ENCODE measurements around the gene COMMD1. TPM values are rescaled to one million over a fixed set of nuclear protein-coding genes. Genes with fewer than 3 reads are reported as not detected.
"Not testable (repeated sequence)": the region's sequence is repeated elsewhere in the genome, so short reads cannot be mapped to it uniquely, and the experiment has no call there.

Gene COMMD1
- total RNA-seq, 2 experiments from 2014 or later, result 21.5 to 23.9 TPM

DNA sequence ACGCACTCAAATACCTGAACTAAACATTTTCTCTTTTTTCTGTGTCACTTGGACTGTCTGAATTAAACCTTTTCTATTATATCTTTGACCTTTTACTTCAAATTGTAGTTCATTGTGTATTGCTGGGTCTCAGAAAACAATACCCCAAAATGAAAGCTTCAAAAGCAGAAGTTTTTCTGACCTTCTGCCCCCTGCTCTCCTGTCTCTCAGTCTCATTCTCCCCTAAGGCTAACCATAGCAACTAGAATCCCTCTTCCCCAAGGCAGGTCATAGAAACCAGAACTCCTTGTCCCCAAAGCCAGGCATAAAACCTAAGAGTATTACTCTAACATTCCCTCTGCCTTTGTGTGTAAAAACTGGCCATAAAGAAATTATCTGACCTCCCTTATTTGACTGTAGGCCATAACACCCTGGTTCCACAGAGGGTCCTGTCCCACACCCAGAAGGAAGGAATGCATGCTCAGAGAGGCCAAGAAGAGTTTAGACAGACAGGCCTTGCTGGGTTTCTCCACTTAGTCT is 197.0 kb downstream of the COMMD1 start:
- peaks cover 4% of the 10 kb centered on the region for H3K4me1 Mint-ChIP-seq
- H3K4me3 Mint-ChIP-seq, result no peak overlapping the region
- peaks cover 3% of the 10 kb centered on the region for H3K36me3 Mint-ChIP-seq
- no peak for ATAC-seq (ENCODE audit: low read depth)
- no peak overlapping the region for H3K27ac Mint-ChIP-seq
- no peak for DNase-seq
- H3K9me3 Mint-ChIP-seq, result no peaks in the 10 kb centered on the region
- POLR2A ChIA-PET, result no interaction called here
- no peaks in the 10 kb centered on the region for H3K27me3 Mint-ChIP-seq

DNA sequence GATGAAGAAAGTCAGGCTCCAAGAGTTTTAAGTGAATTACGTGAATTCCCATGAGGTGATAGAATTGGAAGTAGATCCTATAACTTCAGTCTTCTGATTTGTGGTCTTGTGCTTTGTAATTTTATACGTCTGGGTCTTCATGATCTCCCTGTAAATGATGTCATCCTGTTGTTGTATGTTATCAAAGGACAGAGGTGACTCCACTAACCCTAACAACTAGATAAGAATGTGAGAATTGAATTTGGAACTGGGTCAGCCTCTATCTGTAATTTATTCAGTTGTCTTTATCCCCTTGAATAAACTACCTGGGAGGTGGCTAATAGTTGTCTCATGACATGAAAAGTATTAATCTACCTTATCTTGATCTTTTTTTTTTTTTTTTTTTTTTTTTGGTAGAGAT is 204.1 kb downstream of the COMMD1 start:
- H3K36me3 Mint-ChIP-seq, result no peaks in the 10 kb centered on the region
- H3K27me3 Mint-ChIP-seq, result no peaks in the 10 kb centered on the region
- DNase-seq (no peak), ATAC-seq (ENCODE audit: low read depth) (no peak)
- POLR2A ChIA-PET, result no interaction called here
- H3K4me1 Mint-ChIP-seq, result no peaks in the 10 kb centered on the region
- H3K9me3 Mint-ChIP-seq, result no peaks in the 10 kb centered on the region
- no peak overlapping the region for H3K4me3 Mint-ChIP-seq
- H3K27ac Mint-ChIP-seq, result no peak overlapping the region

DNA sequence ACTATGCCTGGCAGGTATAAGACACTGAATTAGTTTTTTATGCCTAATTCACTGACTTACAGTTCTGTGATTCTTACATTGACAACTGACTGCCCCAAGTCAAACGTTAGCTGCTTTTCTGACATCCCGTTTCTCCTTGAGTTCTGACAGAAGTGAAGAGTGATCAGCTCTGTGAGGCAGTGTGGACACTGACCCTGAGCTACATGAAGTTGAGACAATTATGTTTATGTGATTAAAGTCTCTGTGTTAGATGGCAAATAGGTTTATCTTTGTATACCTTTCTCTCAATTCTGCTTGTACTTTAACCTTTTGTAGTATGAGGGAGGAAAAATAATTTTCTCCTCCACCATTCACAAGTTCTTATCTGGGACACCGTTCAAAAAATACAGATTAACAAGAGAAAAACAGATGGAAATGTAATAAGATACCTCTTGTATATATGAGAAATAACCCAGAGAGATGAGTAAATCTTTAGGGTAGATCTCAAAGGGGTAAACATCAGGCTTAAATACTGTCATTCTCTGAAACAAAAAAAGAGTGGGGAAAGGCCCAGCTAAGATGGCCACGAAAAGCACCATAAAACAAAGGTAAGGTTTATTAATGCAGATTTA is 205.0 kb downstream of the COMMD1 start:
- no peak overlapping the region for H3K4me3 Mint-ChIP-seq
- peaks cover under 1% of the 10 kb centered on the region for H3K36me3 Mint-ChIP-seq
- POLR2A ChIA-PET, result no interaction called here
- peaks cover 5% of the 10 kb centered on the region for H3K4me1 Mint-ChIP-seq
- no peak overlapping the region for H3K27ac Mint-ChIP-seq
- H3K27me3 Mint-ChIP-seq, result no peaks in the 10 kb centered on the region
- DNase-seq (no peak), ATAC-seq (ENCODE audit: low read depth) (no peak)
- peaks cover under 1% of the 10 kb centered on the region for H3K9me3 Mint-ChIP-seq

DNA sequence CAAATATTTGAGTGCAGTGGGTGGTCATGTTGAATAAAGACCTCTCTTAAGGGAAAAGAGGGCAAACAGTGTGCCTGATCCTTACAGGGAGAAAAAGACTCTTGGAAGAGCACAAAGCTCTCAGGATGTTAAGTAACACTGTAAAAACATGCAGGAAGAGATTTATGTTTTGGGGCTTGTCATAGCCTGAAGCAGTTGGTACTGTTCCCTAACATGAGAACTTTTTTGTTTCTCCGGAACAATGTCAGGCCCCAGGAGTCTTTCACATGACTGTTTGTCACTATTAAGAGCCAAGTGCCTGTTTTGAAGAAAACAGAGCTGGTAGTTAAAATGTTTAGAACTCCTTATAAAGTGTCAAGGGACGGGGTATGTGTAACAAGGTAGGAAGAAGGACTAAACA is 206.7 kb downstream of the COMMD1 start:
- Mint-ChIP-seq H3K4me3 (no peak overlapping the region), H3K27me3 (no peaks in the 10 kb centered on the region), H3K27ac (no peak overlapping the region), H3K36me3 (peaks cover 2% of the 10 kb centered on the region), H3K4me1 (peaks cover 6% of the 10 kb centered on the region), H3K9me3 (peaks cover 1% of the 10 kb centered on the region)
- POLR2A ChIA-PET, result no interaction called here
- no peak for DNase-seq
- ATAC-seq (ENCODE audit: low read depth), result no peak

DNA sequence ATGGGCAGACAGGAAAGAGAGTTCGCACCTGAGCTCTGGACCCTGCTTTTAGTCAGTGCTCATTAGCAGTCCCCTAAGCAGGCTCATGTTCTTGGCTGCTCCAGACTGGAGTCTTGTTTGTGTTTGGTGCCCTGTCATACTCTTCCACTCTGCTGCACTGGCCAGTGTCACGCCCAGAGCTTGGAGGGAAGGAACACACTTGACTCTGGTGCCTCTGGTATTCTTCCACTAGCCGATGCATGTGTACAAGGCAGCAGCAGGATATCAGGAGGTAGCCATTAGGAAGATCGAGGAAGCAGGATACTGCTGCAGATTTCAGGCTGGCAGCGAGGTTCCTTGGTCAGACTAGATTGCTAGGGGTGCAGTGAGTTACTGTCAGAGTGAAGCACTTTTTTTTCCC is 209.1 kb downstream of the COMMD1 start:
- Mint-ChIP-seq H3K9me3 (peaks cover 1% of the 10 kb centered on the region), H3K4me1 (peaks cover 10% of the 10 kb centered on the region), H3K27me3 (no peaks in the 10 kb centered on the region), H3K36me3 (peaks cover 2% of the 10 kb centered on the region), H3K27ac (no peak overlapping the region), H3K4me3 (no peak overlapping the region)
- POLR2A ChIA-PET, result no interaction called here
- DNase-seq (no peak), ATAC-seq (ENCODE audit: low read depth) (no peak)

DNA sequence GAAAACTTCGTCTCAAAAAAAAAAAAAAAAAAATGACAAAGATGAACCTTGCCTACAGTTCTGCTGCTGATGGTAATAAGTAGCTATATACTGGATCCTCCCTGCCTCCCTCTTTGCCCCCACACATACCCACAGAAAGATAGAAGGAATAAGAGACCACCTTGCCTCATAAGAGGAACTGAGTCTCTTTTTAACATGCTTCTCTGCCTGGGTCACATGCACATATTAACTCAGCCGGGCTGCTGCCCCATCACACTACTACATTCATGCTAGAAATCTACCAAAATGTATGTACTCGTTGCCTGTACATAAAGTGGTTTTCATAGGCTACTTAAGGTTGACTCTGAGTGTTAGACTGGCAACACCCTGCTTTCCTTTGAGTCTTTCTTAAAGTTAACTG is 211.5 kb downstream of the COMMD1 start:
- Mint-ChIP-seq H3K36me3 (peaks cover 2% of the 10 kb centered on the region), H3K27ac (no peak overlapping the region), H3K9me3 (peaks cover 1% of the 10 kb centered on the region), H3K4me1 (peaks cover 10% of the 10 kb centered on the region), H3K27me3 (no peaks in the 10 kb centered on the region), H3K4me3 (no peak overlapping the region)
- POLR2A ChIA-PET, result no interaction called here
- DNase-seq, result no peak
- no peak for ATAC-seq (ENCODE audit: low read depth)

DNA sequence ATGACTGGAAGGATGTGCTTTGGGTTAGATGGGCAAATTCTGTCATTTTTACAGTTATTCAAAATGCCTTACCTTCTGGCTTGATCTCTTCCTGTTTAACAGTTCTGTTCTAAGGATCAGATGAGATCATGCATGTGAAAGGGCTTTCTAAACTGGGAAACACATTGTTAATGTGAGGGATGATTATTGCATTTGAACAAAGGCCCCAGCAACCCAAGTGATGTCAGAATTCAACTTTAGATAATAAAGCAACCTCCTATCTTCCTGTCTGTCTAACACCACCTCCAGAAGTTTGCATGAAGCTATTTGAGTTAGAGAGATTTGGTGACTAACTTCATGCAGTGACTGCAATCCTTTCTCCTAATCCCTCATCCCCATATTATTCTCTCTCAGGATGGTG is 212.7 kb downstream of the COMMD1 start:
- no peak overlapping the region for H3K4me3 Mint-ChIP-seq
- peaks cover 2% of the 10 kb centered on the region for H3K36me3 Mint-ChIP-seq
- H3K27ac Mint-ChIP-seq, result no peak overlapping the region
- H3K27me3 Mint-ChIP-seq, result no peaks in the 10 kb centered on the region
- POLR2A ChIA-PET, result no interaction called here
- ATAC-seq (ENCODE audit: low read depth) (no peak), DNase-seq (no peak)
- peaks cover 1% of the 10 kb centered on the region for H3K9me3 Mint-ChIP-seq
- H3K4me1 Mint-ChIP-seq, result peaks cover 10% of the 10 kb centered on the region

DNA sequence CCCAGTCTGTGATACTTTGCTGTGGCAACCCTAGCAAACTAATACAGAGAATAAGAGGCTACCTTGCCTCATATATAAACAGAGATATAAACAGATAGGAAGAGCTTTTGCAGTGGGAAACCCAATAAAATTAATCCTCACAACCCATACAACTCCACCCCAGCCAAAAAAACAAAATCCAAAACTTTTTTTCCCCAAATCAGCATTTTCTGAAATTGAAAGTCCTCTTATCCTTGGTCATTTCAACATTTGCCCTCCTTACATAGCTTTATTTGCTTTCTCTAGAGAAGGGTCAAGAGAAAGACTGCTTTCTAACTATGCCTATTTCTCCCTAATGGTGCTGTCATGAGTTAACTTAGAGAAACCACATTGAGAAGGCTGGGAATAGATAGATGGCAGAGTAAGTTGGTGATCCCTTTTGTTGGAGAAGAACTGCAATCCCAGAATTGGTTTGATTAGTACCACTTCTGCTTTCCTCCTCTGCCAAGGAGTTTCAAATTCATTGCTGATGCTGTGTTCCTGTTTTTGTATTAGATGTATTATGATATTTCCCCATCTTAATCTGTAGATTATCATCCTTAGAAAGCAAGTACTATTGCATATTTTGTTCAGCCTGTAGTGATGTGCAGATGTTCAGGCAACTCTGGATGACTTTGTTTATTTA is 214.0 kb downstream of the COMMD1 start:
- peaks cover 2% of the 10 kb centered on the region for H3K36me3 Mint-ChIP-seq
- POLR2A ChIA-PET, result no interaction called here
- no peak for DNase-seq
- no peak for ATAC-seq (ENCODE audit: low read depth)
- peaks cover 10% of the 10 kb centered on the region for H3K4me1 Mint-ChIP-seq
- H3K27me3 Mint-ChIP-seq, result no peaks in the 10 kb centered on the region
- no peak overlapping the region for H3K27ac Mint-ChIP-seq
- H3K4me3 Mint-ChIP-seq, result no peak overlapping the region
- peaks cover 1% of the 10 kb centered on the region for H3K9me3 Mint-ChIP-seq

DNA sequence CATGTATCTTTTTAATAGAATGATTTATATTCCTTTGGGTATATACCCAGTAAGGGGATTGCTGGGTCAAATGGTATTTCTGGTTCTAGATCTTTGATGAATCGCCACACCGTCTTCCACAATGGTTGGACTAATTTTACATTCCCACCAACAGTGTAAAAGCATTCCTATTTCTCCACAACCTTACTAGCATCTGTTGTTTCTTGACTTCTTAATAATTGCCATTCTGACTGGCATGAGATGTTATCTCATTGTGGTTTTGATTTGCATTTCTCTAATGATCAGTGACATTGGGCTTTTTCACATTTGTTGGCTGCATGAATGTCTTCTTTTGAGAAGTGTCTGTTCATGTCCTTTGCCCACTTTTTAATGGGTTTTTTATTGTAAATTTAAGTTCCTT is 220.8 kb downstream of the COMMD1 start:
- H3K9me3 Mint-ChIP-seq; H3K27me3 Mint-ChIP-seq; H3K27ac Mint-ChIP-seq; ATAC-seq (ENCODE audit: low read depth); POLR2A ChIA-PET; H3K4me1 Mint-ChIP-seq; H3K4me3 Mint-ChIP-seq; DNase-seq: not testable (repeated sequence)
- peaks cover 15% of the 10 kb centered on the region for H3K36me3 Mint-ChIP-seq

DNA sequence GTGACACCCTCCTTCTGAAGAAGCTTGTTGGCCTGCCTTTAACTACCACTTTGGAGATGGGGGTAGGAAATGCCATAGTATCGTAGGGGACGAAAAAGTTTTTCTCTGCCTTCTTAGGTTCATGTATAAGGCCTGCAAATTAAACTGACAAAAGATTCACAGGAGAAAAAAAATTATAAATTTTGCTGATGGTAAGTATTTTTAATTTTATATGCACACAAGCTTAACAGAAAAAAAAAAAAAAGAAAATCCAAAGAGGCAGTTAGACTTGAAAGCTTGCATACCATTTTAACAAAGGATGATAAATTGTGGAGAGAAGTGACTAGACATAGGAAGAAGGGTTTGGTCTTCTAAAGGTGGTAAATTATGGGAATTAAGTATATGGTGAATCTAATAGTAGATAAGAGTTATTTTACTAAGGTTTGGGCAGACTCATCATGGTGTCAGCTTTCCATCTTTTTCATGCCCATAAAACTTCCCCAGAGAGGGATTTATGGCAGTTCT is 227.9 kb downstream of the COMMD1 start:
- POLR2A ChIA-PET, result no interaction called here
- no peak for DNase-seq

DNA sequence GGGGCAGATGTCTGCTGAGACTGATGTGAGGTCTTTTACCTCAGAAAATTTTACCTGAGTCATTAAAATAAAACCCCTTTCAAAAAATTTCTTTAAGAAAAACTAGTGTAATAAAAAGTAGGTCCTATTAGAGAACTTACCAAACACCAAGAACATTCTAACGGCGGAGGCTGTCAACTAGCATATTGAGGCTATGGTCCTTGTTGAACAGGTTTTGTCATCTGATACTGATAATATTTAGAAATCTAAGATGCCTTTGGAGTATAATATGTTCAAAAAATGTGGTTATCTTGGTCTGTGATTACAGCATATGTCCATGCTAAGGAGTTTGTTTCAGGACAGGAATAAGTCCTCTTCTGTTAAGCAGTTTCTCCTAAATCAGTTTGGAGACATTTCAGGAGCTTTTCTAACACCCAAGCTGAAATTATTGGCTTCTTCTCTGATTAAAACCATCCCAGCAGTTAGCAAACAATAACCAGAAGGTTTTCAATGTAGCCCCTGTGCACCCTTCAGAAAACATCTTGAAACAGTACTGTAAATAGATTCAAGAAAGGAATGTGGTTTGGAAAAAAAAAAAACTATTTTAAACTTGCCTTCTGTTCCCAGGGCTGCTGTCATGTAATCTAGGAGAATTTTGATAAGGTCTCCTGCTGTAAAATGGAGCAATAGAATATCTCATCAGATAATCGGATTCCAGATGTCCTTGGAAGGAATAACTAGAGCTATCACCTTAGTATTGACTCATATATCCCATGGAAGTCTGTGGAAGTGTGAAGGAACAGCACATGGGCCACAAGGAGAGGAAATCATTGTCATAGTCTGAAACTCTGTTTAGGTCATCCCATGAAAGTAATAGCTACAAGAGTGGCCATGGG is 231.7 kb downstream of the COMMD1 start:
- no peaks in the 10 kb centered on the region for H3K27me3 Mint-ChIP-seq
- H3K27ac Mint-ChIP-seq, result no peak overlapping the region
- no peak for ATAC-seq (ENCODE audit: low read depth)
- peaks cover 10% of the 10 kb centered on the region for H3K36me3 Mint-ChIP-seq
- no peaks in the 10 kb centered on the region for H3K9me3 Mint-ChIP-seq
- H3K4me3 Mint-ChIP-seq, result no peak overlapping the region
- no peak for DNase-seq
- POLR2A ChIA-PET, result no interaction called here
- peaks cover 11% of the 10 kb centered on the region for H3K4me1 Mint-ChIP-seq

More for the DNA sequence above, 227.9 kb downstream of the COMMD1 start:
- no peak overlapping the region for H3K4me3 Mint-ChIP-seq
- no peak overlapping the region for H3K27ac Mint-ChIP-seq
- H3K4me1 Mint-ChIP-seq, result peaks cover 4% of the 10 kb centered on the region
- ATAC-seq (ENCODE audit: low read depth), result no peak
- H3K27me3 Mint-ChIP-seq, result no peaks in the 10 kb centered on the region
- H3K36me3 Mint-ChIP-seq, result peaks cover 11% of the 10 kb centered on the region
- no peaks in the 10 kb centered on the region for H3K9me3 Mint-ChIP-seq

DNA sequence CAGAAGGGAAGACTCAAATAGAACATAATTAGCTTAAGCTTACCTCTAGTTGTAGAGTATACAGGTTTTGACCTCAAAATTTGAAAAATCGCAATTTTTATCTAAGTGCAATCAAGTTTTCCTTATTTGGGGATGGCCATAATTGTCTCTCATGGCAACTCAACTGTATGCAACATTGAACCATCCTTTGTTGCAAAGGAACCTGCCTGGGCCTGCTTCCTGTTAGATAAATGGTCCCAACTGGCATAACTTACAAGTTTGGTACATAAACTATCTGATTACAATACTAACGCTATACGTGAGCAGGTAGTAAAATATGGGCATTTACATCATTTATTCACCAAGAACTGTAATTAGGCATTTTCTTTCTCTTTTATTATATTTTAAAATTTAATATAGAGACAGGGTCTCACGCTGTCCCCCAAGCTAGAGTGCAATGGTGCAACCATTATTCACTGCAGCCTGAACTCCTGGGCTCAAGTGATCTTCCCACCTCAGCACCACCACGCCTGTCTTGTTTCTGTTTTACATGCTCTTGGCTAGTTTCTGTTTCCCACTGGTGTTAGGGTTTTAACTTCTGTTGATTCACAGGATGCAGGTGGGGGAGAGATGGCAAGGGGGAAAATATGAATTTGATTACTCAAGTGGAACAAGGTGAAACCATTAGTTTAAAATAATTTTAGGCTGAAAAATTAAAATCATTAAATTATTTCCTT is 235.1 kb downstream of the COMMD1 start:
- ATAC-seq (ENCODE audit: low read depth), result peak; percentile 81
- peaks cover 10% of the 10 kb centered on the region for H3K36me3 Mint-ChIP-seq
- H3K4me3 Mint-ChIP-seq, result peak overlapping the region; percentile 44
- peaks cover 3% of the 10 kb centered on the region for H3K9me3 Mint-ChIP-seq
- H3K27me3 Mint-ChIP-seq, result no peaks in the 10 kb centered on the region
- peak overlapping the region; percentile 58 for H3K27ac Mint-ChIP-seq
- POLR2A ChIA-PET, result no interaction called here
- peaks cover 24% of the 10 kb centered on the region for H3K4me1 Mint-ChIP-seq
- no peak for DNase-seq

DNA sequence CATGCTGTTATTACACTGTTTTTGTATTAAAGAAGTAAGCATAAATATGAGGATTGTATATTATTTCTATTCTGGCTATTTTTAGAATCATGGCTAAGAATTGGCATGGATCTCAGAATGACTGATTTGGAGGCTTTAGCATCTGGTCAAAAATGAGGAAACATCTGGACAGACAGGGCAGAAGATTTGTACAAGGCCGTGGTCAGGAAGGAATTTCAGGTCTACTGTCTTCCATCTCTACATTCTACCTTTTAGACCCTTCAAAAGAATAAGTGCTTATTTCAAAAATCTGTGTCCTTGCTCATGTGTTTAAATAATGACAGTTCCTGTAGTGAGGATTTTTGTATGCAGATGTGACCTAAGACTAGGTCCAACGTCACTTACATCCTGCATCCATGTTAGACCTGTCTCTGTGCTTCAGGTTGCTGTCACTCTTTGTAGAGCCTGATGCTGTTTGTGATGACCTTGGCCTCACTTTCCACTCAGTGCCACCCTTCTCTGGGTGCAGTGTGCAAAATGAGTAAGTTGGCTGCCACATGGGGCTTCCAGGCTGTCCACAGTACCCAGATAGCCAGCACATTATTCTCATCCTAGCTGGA is 235.8 kb downstream of the COMMD1 start:
- no peak overlapping the region for H3K4me3 Mint-ChIP-seq
- POLR2A ChIA-PET, result no interaction called here
- ATAC-seq (ENCODE audit: low read depth) (no peak), DNase-seq (no peak)
- peaks cover 3% of the 10 kb centered on the region for H3K9me3 Mint-ChIP-seq
- H3K27me3 Mint-ChIP-seq, result no peaks in the 10 kb centered on the region
- peaks cover 12% of the 10 kb centered on the region for H3K36me3 Mint-ChIP-seq
- peak overlapping the region; percentile 34 for H3K27ac Mint-ChIP-seq
- peaks cover 26% of the 10 kb centered on the region for H3K4me1 Mint-ChIP-seq
